GM12878 (cell line): Measurements from ENCODE around the gene ADAMTS6. TPM values are rescaled to one million over a fixed set of nuclear protein-coding genes. Genes with fewer than 3 reads are reported as not detected.

ENCODE experiments used
- ATAC-seq: fragments of 200-7000 bp; cut with Tn5 transposase; 3 replicates; pipeline ENCODE4 v1.9.1; 2020; ENCODE audit warnings: mild to moderate bottlenecking, moderate library complexity
- BruUV-seq: library from RNA; stranded (reverse); fragments of 400-500 nt; replicated peaks from 2 replicates; lab custom pipeline; 2021; lab: Mats Ljungman, UMichigan
- CTCF ChIA-PET: fragments of 300-600 bp; sonication (Branson Sonifier 250); formaldehyde crosslinking; extraction: SDS; loops from one replicate; lab custom pipeline; 2021; ENCODE audit warnings: inconsistent platforms; lab: Yijun Ruan, JAX
- POLR2A ChIA-PET: fragments of 350-600 bp; formaldehyde crosslinking; extraction: SDS; loops from one replicate; lab custom pipeline; 2021; ENCODE audit warnings: inconsistent platforms; lab: Charles Lee
- RAD21 ChIA-PET: fragments of 300-600 bp; sonication (Branson Sonifier 250); formaldehyde crosslinking; loops from one replicate; lab custom pipeline; 2023; ENCODE audit warnings: antibody characterized with exemption; ENCODE audit not compliant: unreplicated experiment; lab: Charles Lee
- SMC1A ChIA-PET: fragments of 300-600 bp; sonication (Branson Sonifier 250); formaldehyde crosslinking; loops from one replicate; lab custom pipeline; 2023; ENCODE audit not compliant: unreplicated experiment, uncharacterized antibody; lab: Charles Lee
- DNase-seq: peaks from one replicate; pipeline ENCODE4 v3.0.0-alpha.2; 2011; ENCODE audit warnings: low read depth, low spot score
- FAIRE-seq: peaks from 3 replicates; lab custom pipeline; 2011; peaks lifted over from hg19 to GRCh38; lab: Jason Lieb, UNC
- H2AFZ ChIP-seq: 2 replicates; pipeline ENCODE4 v1.6.0; 2011; ENCODE audit warnings: low read depth, low read length, control low read depth; ENCODE audit not compliant: control insufficient read depth
- H3K27ac ChIP-seq: 2 replicates; pipeline ENCODE4 v1.5.1; 2011; ENCODE audit warnings: control low read depth; ENCODE audit not compliant: control insufficient read depth, insufficient read depth
- H3K27me3 ChIP-seq, 2 experiments: replicated peaks in 1 of 2; 2 replicates each; pipeline versions ENCODE4 v1.6.0 to v1.6.1; 2011; ENCODE audit warnings: low read length in 1 of 2; ENCODE audit not compliant: control insufficient read depth in 2 of 2, insufficient read depth in 2 of 2
- H3K36me3 ChIP-seq, 2 experiments: 2 replicates each; pipeline ENCODE4 v1.5.1; 2011; ENCODE audit warnings: low read length in 1 of 2; ENCODE audit not compliant: control insufficient read depth in 2 of 2, insufficient read depth in 2 of 2
- H3K4me1 ChIP-seq: 2 replicates; pipeline ENCODE4 v1.6.1; 2011; ENCODE audit warnings: mild to moderate bottlenecking, low read length, moderate library complexity, mixed read lengths; ENCODE audit not compliant: control insufficient read depth, insufficient read depth
- H3K4me2 ChIP-seq: 2 replicates; pipeline ENCODE4 v1.6.0; 2011; ENCODE audit warnings: control low read depth; ENCODE audit not compliant: control insufficient read depth, insufficient read depth
- H3K4me3 ChIP-seq: fragments of 200-600 bp; sonication (generic); 2 replicates; pipeline ENCODE4 v1.5.1; 2016
- H3K79me2 ChIP-seq: 2 replicates; pipeline ENCODE4 v1.6.0; 2011; ENCODE audit warnings: low read length; ENCODE audit not compliant: control insufficient read depth, insufficient read depth
- H3K9ac ChIP-seq: 2 replicates; pipeline ENCODE4 v1.8.0; 2011; ENCODE audit warnings: low read length, control low read depth, mixed read lengths; ENCODE audit not compliant: control insufficient read depth, insufficient read depth
- H3K9me3 ChIP-seq: replicated peaks from 3 replicates; pipeline ENCODE4 v1.5.1; 2011; ENCODE audit warnings: mild to moderate bottlenecking, low read length; ENCODE audit not compliant: control insufficient read depth, insufficient read depth
- H4K20me1 ChIP-seq: 2 replicates; pipeline ENCODE4 v1.6.0; 2011; ENCODE audit not compliant: control insufficient read depth, insufficient read depth
- ASH2L ChIP-seq: fragments of 300-600, 200-600 bp; sonication (generic); IDR thresholded peaks from 2 replicates; pipeline ENCODE4 v1.6.1; 2017; ENCODE audit warnings: low read depth, mild to moderate bottlenecking, borderline replicate concordance
- CBFB ChIP-seq: IDR thresholded peaks from 2 replicates; pipeline ENCODE4 v1.6.1; 2016; ENCODE audit warnings: antibody characterized with exemption, low read depth
- CTCF ChIP-seq, 3 experiments: IDR thresholded peaks in 2 of 3; conservative IDR thresholded peaks in 1 of 3; 2 replicates each; pipeline ENCODE4 v1.5.1; 2011; ENCODE audit warnings: low read depth in 3 of 3, low read length in 3 of 3, mild to moderate bottlenecking in 3 of 3, control low read depth in 2 of 3, moderate library complexity in 2 of 3, inconsistent platforms in 1 of 3, mixed read lengths in 1 of 3; ENCODE audit not compliant: control insufficient read depth in 2 of 3, insufficient read depth in 1 of 3; ENCODE audit errors: extremely low read depth in 1 of 3
- FOXM1 ChIP-seq: IDR thresholded peaks from 2 replicates; pipeline ENCODE4 v1.6.1; 2012; ENCODE audit warnings: low read depth, mild to moderate bottlenecking, inconsistent platforms, low read length, moderate library complexity
- IKZF1 ChIP-seq: fragments of 450-650 bp; conservative IDR thresholded peaks from 2 replicates; pipeline ENCODE4 v1.6.1; 2017; ENCODE audit warnings: antibody characterized with exemption, mild to moderate bottlenecking
- MEF2A ChIP-seq: IDR thresholded peaks from 2 replicates; pipeline ENCODE4 v1.6.1; 2011; ENCODE audit warnings: low read depth, mild to moderate bottlenecking, low read length, moderate library complexity; ENCODE audit not compliant: insufficient read depth
- NFXL1 ChIP-seq: fragments of 450-650 bp; IDR thresholded peaks from 2 replicates; pipeline ENCODE4 v1.6.1; 2017; ENCODE audit warnings: antibody characterized with exemption, mild to moderate bottlenecking, borderline replicate concordance
- NR2C2 ChIP-seq: IDR thresholded peaks from 2 replicates; pipeline ENCODE4 v1.6.1; 2011; ENCODE audit warnings: borderline replicate concordance, low read depth; ENCODE audit not compliant: control insufficient read depth, insufficient read length
- RFX5 ChIP-seq: IDR thresholded peaks from 2 replicates; pipeline ENCODE4 v1.6.1; 2011; ENCODE audit warnings: low read depth, low read length, improper control_type of control experiment
- SPI1 ChIP-seq: IDR thresholded peaks from 2 replicates; pipeline ENCODE4 v1.6.1; 2011; ENCODE audit warnings: low read depth, mild to moderate bottlenecking, low read length, moderate library complexity, borderline replicate concordance; ENCODE audit not compliant: insufficient read depth
- TCF3 ChIP-seq: IDR thresholded peaks from 2 replicates; pipeline ENCODE4 v1.6.1; 2012; ENCODE audit warnings: low read depth, mild to moderate bottlenecking, low read length, borderline replicate concordance; ENCODE audit not compliant: insufficient read depth
- WRNIP1 ChIP-seq: IDR thresholded peaks from 2 replicates; pipeline ENCODE4 v1.6.1; 2011; ENCODE audit warnings: low read depth, low read length, improper control_type of control experiment, borderline replicate concordance
- ZNF207 ChIP-seq: fragments of 450-650 bp; IDR thresholded peaks from 2 replicates; pipeline ENCODE4 v1.6.1; 2014; ENCODE audit warnings: antibody characterized with exemption, mild to moderate bottlenecking, borderline replicate concordance
- ZNF274 ChIP-seq: IDR thresholded peaks from one replicate; pipeline ENCODE4 v1.8.0; 2011; ENCODE audit not compliant: insufficient read length, insufficient read depth
- WGBS: methylation state at CpG from one replicate; pipeline ENCODE4 v1.1.6; 2016; ENCODE audit warnings: low lambda C conversion rate; ENCODE audit not compliant: insufficient replicate concordance, insufficient coverage; ENCODE audit errors: missing lambda C conversion rate; 5-methylcytosine and 5-hydroxymethylcytosine counted together
- in situ Hi-C: fragments of 300-500 bp; cut with MboI; formaldehyde crosslinking; loops from 9 replicates; pipeline ENCODE4 v1.14.3; 2018; ENCODE audit warnings: mixed read lengths
- intact Hi-C: fragments of 100-400 bp; cut with micrococcal nuclease; formaldehyde crosslinking; loops from one replicate; pipeline ENCODE4 v1.14.2; 2022; ENCODE audit not compliant: unreplicated experiment
- polyA plus RNA-seq, 11 experiments: library from polyadenylated mRNA; depleted of rRNA in 4 of 11; unstranded in 6 of 11; stranded (reverse) in 5 of 11; fragments of >200 nt; fragmentation: Nextera tagmentation in 4 of 11; fragmentation: Illumina TruSeq in 1 of 11; extraction: Ambion mirVana in 4 of 11; extraction: Trizol in 1 of 11; gene quantifications; 1 replicate in 1 of 11; 2 replicates in 10 of 11; pipeline versions ENCODE4 v1.2.1 to v1.2.3, GENCODE V29; 2011 to 2016; ENCODE audit warnings: inconsistent platforms in 2 of 11, missing spikeins in 2 of 11, low read depth in 1 of 11
- total RNA-seq, 4 experiments: library from RNA; depleted of rRNA in 3 of 4; stranded (reverse); fragments of >200 nt in 3 of 4; fragmentation: Illumina TruSeq in 1 of 4; extraction: Trizol in 1 of 4; gene quantifications; 2 replicates each; pipeline versions ENCODE4 v1.2.1 to v1.2.3, GENCODE V29; 2013 to 2021

Gene ADAMTS6
- total and polyA plus RNA-seq, 10 of the 15 experiments (the other 5 are each of a cell fraction or from before 2014, with no cell fraction given), result 1.1 to 12.3 (median 6.5) TPM

GRCh38 chr5:65127161-65127901, 354.4 kb downstream of the ADAMTS6 start (continued):
- no peak for TF ChIP-seq SPI1
- TF ChIP-seq NR2C2, result no peak
- no peak for TF ChIP-seq TCF3
- no peak for TF ChIP-seq CBFB

- CTCF ChIA-PET, result interaction anchor here (1.1 to 1.4 kb wide), 2 partner anchors 78 to 357 kb away, joined by 3 to 4 read pairs; no protein-coding TSS in a partner anchor
- Histone ChIP-seq H3K4me1 (no peaks in the 10 kb centered on the region), H2AFZ (no peak overlapping the region), H3K4me2 (no peak overlapping the region), H3K9ac (no peak overlapping the region), H3K4me3 (no peak overlapping the region), H3K27ac (no peak overlapping the region), H3K9me3 (no peaks in the 10 kb centered on the region), H3K36me3 (no peaks in the 10 kb centered on the region), H3K79me2 (no peaks in the 10 kb centered on the region), H3K27me3 (no peaks in the 10 kb centered on the region), H4K20me1 (no peaks in the 10 kb centered on the region)
- in situ Hi-C loops (no loop called here), intact Hi-C loops (no loop called here)
- TF ChIP-seq ZNF274 (no peak), ZNF207 (no peak), RFX5 (no peak), IKZF1 (no peak), ASH2L (no peak), WRNIP1 (no peak), FOXM1 (no peak), MEF2A (no peak), NFXL1 (no peak), CTCF (IDR thresholded peaks at IDR 0.05 in 2 of 3, conservative IDR thresholded peaks at IDR 0.05 in 1 of 3; ENCODE audit: control insufficient read depth in 2 of 3, extremely low read depth in 1 of 3, insufficient read depth in 1 of 3, low read depth in 3 of 3, low read length in 3 of 3) (no peak)
- no peak for FAIRE-seq
- WGBS, result 64% methylated on average over 6 of the region's 6 CpGs
- SMC1A ChIA-PET, result interaction anchor here (0.8 to 2.0 kb wide), 4 partner anchors 11 to 165 kb away, joined by 3 to 4 read pairs (median 3); no protein-coding TSS in a partner anchor
- ATAC-seq, result no peak
- RAD21 ChIA-PET, result interaction anchor here (0.6 to 0.7 kb wide), 2 partner anchors 316 to 356 kb away, joined by 3 read pairs; no protein-coding TSS in a partner anchor
- DNase-seq, result no peak
- POLR2A ChIA-PET, result no interaction called here
- BruUV-seq, result no TSS peak
Measured at GRCh38 chr5:65126542-65127069, 355.1 kb downstream of the ADAMTS6 start.
